ENCODE measurements around the gene TEKT5. TPM values are rescaled to one million over a fixed set of nuclear protein-coding genes. Genes with fewer than 3 reads are reported as not detected.

Gene TEKT5
- total and polyA plus RNA-seq, 9 of the 15 experiments (the other 6 are each of a cell fraction or from before 2014, with no cell fraction given), result 0.10 to 0.19 TPM; not detected in 7

- TF ChIP-seq, protein P1, sequence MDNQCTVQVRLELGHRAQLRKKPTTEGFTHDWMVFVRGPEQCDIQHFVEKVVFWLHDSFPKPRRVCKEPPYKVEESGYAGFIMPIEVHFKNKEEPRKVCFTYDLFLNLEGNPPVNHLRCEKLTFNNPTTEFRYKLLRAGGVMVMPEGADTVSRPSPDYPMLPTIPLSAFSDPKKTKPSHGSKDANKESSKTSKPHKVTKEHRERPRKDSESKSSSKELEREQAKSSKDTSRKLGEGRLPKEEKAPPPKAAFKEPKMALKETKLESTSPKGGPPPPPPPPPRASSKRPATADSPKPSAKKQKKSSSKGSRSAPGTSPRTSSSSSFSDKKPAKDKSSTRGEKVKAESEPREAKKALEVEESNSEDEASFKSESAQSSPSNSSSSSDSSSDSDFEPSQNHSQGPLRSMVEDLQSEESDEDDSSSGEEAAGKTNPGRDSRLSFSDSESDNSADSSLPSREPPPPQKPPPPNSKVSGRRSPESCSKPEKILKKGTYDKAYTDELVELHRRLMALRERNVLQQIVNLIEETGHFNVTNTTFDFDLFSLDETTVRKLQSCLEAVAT (IDR thresholded peaks at IDR 0.05), result no peak
- no peak for TF ChIP-seq SLC30A9 (CRISPR knock-in tag; IDR thresholded peaks at IDR 0.05)
- TF ChIP-seq BMI1 (IDR thresholded peaks at IDR 0.05; ENCODE audit: low read length), result no peak
- no peak for TF ChIP-seq ZNF224 (CRISPR knock-in tag; IDR thresholded peaks at IDR 0.05)
- no peak for TF ChIP-seq MIER1 (IDR thresholded peaks at IDR 0.05; ENCODE audit: low read depth)
- no peak for TF ChIP-seq MITF (IDR thresholded peaks at IDR 0.05)
- no peak for TF ChIP-seq ARID2 (IDR thresholded peaks at IDR 0.05)
- TF ChIP-seq U2AF2 (optimal IDR thresholded peaks at IDR 0.05; ENCODE audit: low read depth, low read length), result no peak
- TF ChIP-seq HDAC6 (IDR thresholded peaks at IDR 0.05; ENCODE audit: low read depth, low read length), result no peak
- no peak for TF ChIP-seq XRCC4 (IDR thresholded peaks at IDR 0.05; ENCODE audit: extremely low read depth, insufficient read depth, insufficient read length)
- no peak for TF ChIP-seq HNRNPH1 (optimal IDR thresholded peaks at IDR 0.05; ENCODE audit: low read depth, low read length)
- TF ChIP-seq ZNF274 (IDR thresholded peaks at IDR 0.05; ENCODE audit: borderline replicate concordance, low read depth, low read length), result no peak
- no peak for TF ChIP-seq ZNF354B (CRISPR knock-in tag; IDR thresholded peaks at IDR 0.05)
- TF ChIP-seq ZNF444 (CRISPR knock-in tag; IDR thresholded peaks at IDR 0.05), result no peak
- TF ChIP-seq, protein P2, sequence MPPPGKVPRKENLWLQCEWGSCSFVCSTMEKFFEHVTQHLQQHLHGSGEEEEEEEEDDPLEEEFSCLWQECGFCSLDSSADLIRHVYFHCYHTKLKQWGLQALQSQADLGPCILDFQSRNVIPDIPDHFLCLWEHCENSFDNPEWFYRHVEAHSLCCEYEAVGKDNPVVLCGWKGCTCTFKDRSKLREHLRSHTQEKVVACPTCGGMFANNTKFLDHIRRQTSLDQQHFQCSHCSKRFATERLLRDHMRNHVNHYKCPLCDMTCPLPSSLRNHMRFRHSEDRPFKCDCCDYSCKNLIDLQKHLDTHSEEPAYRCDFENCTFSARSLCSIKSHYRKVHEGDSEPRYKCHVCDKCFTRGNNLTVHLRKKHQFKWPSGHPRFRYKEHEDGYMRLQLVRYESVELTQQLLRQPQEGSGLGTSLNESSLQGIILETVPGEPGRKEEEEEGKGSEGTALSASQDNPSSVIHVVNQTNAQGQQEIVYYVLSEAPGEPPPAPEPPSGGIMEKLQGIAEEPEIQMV (tag; conservative IDR thresholded peaks at IDR 0.05; ENCODE audit: low read depth), result no peak
- TF ChIP-seq EWSR1 (IDR thresholded peaks at IDR 0.05; ENCODE audit: borderline replicate concordance, low read depth, partially characterized antibody), result no peak
- TF ChIP-seq SRSF7 (optimal IDR thresholded peaks at IDR 0.05; ENCODE audit: low read depth, low read length), result no peak
- TF ChIP-seq, protein P3, sequence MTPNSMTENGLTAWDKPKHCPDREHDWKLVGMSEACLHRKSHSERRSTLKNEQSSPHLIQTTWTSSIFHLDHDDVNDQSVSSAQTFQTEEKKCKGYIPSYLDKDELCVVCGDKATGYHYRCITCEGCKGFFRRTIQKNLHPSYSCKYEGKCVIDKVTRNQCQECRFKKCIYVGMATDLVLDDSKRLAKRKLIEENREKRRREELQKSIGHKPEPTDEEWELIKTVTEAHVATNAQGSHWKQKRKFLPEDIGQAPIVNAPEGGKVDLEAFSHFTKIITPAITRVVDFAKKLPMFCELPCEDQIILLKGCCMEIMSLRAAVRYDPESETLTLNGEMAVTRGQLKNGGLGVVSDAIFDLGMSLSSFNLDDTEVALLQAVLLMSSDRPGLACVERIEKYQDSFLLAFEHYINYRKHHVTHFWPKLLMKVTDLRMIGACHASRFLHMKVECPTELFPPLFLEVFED (CRISPR knock-in tag; conservative IDR thresholded peaks at IDR 0.05), result peak; percentile 92
- no peak for TF ChIP-seq CBX5 (IDR thresholded peaks at IDR 0.05; ENCODE audit: borderline replicate concordance, low read depth)
- TF ChIP-seq, protein P4, sequence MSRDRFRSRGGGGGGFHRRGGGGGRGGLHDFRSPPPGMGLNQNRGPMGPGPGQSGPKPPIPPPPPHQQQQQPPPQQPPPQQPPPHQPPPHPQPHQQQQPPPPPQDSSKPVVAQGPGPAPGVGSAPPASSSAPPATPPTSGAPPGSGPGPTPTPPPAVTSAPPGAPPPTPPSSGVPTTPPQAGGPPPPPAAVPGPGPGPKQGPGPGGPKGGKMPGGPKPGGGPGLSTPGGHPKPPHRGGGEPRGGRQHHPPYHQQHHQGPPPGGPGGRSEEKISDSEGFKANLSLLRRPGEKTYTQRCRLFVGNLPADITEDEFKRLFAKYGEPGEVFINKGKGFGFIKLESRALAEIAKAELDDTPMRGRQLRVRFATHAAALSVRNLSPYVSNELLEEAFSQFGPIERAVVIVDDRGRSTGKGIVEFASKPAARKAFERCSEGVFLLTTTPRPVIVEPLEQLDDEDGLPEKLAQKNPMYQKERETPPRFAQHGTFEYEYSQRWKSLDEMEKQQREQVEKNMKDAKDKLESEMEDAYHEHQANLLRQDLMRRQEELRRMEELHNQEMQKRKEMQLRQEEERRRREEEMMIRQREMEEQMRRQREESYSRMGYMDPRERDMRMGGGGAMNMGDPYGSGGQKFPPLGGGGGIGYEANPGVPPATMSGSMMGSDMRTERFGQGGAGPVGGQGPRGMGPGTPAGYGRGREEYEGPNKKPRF (IDR thresholded peaks at IDR 0.05; ENCODE audit: low read depth, low read length), result no peak
- TF ChIP-seq SUPT5H (IDR thresholded peaks at IDR 0.05), result peak; percentile 98
Measured at GRCh38 chr16:10743610-10744369, 49.1 kb upstream of the TEKT5 start, which contains the start of gene NUBP1 (continued).
